ENCODE results near the gene P2RY6.

- no peak for TF ChIP-seq CTCF (IDR thresholded peaks at IDR 0.05)
- TF ChIP-seq POLR2A (IDR thresholded peaks at IDR 0.05) = no peak
- no peak for TF ChIP-seq EP300 (IDR thresholded peaks at IDR 0.05)
- no peak for TF ChIP-seq POLR2AphosphoS5 (IDR thresholded peaks at IDR 0.05)
Measured at GRCh38 chr11:73324665-73325035, 52.5 kb downstream of the P2RY6 start.
